GM18909 (cell line): ENCODE data around the gene TSHZ1.
A peak's percentile ranks its signal among the peaks of the same experiment; 100 is the strongest.

ENCODE experiments used
- ATAC-seq: cut with Tn5 transposase; IDR thresholded peaks from one replicate; pipeline ENCODE4 v1.9.1; 2021; ENCODE audit warnings: mild to moderate bottlenecking; ENCODE audit not compliant: unreplicated experiment, poor library complexity

Gene TSHZ1

DNA sequence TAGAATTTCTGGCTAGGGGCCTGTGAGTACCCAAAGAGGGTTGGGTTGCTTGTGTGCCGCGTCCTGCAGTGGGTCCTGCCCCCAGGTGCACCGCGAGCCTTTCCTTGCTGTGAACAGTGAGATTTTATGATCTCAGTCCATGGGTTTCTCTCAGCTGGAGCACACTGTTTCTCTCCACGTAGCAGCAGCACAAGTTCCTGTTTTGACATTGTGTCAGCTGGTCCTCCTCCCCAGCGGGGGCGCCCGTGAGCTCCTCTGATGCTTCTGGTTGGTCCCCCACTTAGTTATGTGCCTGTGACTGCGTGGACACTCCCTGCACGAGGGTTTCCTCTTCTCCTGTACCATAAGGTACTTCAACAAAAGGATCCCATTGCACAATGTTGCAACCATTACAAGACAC lies 29.8 kb downstream of the TSHZ1 start:
- no peak for ATAC-seq

DNA sequence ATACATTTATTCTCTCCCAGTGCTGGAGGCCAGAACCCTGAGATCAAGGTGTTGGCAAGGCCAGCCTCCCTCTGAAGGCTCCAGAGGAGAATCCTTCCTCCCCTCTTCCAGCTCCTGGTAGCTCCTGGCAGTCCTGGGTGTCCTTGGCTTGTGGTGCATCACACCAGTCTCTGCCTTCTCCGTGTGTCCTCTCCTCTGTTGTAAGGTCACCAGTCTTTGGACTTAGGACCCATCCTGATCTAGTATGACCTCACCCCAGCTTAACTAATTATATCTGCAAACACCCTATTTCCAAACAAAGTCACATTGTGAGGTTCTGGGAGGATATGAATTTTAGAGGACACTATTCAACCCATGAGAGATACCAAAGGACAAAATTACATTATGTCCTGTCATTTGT lies 31.1 kb downstream of the TSHZ1 start:
- ATAC-seq, result no peak

DNA sequence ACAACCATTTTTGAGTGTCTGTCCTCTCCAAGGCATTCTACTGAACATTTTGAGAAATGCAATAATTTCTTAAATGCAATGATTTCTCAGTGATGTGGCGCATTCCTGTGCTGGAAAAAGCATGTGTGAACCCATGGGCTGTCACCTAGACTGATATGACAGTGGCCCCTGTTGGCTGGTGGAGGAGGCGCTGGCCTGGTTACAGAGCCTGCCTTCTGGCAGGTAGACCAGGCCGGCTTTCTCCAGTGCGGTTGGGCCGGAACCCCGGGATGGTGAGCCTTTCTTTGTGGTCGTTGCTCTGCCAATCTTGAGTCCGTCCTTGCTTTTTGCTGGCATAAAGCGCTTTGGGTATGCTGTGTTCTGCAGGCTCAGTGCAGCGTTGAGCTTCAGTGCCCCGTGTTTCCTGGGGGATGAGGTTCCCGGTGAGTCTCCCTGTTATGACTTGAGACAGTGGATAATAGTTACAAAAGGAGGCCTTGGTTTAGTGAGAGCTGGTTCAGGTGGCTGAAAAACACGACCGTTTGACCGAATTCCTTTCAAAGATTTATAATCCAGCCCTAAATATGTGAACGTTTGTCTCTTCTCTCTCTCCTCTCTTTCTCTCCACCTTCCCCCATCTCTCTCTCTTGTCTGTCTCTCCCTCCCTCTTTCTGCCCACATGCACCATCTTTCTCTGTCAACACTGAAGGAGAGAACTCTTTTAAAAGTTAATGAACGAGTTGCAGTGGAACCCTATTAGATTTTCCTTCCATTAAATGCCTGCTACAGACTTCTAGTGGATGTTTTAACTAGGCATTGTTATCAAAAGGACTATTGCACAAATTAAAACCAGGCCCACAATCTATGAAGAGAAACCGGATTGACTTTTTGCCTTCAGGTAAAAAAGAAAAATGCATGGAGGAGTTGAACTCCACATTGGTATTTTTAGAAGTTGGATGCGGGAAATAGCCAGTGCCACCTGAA lies 34.0 kb downstream of the TSHZ1 start:
- ATAC-seq, result no peak

DNA sequence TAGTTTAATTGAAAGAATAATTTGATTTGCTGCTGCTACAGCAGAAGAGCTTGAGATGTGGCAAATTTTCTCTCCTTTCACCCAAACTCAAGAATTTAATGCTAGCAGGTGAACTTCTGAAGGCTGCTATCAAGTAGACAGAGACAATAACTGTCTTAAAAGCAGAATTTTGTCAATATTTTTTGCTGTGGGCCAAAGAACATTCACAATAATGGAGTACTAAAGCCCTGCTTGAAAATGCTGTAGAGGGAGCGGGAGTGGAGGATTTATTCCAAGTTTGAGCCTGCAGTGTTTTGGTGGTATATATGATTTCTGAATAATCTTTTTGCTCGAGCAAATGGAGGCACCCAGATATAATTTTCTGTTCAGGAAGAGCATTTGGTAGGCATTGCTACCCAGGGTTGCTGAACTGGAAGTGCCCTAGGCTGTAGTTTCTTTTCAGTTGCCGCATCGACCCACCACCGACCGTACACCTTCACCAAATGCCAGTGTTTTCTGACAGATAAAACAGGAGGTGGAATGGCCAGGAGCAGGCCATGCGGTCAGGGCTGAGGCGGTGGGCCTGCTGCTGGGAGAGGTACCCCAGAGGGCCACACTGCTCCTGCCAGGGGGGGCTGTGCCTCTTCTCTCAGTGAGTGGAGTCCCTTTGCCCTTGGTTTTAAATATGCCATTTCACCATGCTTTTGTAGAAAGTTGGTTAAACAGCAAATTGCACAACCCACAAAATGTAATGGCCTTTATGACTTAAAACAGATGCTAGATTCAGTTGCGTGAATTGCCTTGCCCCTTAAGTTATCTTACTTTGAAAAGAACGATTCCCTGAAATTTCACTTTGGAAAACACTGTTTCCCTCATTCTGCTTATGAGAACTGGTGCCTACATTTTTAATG lies 36.4 kb downstream of the TSHZ1 start:
- ATAC-seq, result no peak

DNA sequence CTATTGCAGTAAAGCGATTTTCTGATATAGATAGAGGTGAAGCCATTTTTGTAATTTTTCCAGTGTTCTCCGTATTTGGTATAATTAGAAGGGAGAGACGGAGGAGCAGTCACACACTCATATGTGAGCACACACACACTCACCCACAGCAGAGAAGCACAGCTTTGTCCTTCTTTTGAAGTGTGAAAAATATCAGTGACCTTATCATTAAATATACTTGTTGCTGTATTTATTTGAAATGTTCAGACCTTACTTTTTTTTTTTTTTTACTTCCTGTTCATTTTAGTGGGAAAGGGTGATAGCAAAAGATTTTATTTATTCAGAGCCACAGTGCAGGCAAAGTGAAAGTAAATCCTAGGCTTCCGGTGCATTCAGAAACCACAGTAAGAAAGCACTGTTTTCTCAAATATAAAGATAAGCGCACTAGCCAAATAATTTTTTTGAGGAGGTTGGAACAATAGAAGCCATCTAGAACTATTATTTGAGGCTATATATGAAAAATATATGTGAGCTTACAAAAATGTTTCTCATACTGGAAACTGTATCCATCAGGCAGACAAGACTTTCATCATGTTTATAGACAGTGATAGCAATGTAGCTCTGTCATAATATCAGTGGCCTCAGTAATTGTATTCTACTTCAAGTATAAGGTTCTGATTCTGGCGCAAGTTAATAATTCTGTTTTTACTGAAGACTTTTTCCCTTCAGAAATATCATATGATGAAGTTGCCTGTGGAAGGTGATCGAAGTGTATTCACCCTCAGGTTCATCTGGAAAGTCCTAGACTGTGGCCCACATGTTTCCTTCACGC lies 37.2 kb downstream of the TSHZ1 start:
- ATAC-seq, result peak; percentile 65

DNA sequence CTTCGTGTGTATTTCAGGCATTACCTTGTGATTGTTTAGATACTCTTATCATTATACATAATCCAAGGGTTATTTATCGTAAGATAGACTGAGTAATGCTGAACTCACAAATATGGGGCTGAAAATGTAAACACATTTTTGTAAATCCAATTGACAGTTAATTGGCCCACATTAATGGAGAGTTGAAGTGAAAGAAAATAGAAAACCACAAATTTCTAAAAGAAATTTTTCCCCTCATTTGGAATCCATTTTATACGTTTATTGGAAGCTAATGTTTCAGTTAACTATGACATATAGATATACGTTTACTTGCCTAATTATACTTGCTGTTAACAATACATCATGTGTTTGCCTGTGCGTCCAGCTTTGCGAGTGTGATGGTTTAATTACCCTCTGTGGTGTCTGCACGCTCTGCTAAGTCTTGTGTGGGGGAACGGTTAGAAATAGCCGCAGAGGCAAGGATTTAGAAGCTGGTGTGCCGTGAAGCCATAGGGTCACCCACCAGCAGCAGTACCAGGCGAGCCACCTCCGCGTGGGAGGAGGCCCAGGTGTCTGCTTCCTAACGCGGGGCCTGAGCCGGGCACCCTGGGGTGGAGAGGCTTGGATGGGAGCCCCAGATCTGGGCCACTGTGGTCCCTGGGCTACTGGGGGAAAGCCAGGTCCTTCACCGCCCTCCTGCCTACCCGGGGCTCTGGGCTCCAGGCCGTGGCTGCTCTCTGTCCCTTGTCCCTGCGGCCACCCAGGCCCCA lies 38.0 kb downstream of the TSHZ1 start:
- no peak for ATAC-seq

DNA sequence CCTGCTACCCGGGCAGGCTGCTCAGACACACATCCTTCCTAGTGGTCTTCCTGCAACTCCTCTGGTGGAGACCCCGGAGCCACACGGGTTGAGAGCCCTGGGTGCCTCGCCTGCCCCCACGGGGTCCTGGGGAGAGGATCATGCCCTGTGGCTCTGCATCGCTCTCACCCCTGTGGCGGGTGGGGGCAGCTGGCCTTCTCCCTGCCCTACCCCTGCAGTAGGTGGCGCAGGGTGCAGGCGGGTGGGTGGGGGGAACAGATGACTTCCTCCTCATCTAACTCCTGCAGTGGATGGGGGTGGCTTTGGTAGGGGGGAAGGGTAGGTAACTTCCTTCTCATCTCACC lies 38.5 kb downstream of the TSHZ1 start:
- ATAC-seq, result no peak

DNA sequence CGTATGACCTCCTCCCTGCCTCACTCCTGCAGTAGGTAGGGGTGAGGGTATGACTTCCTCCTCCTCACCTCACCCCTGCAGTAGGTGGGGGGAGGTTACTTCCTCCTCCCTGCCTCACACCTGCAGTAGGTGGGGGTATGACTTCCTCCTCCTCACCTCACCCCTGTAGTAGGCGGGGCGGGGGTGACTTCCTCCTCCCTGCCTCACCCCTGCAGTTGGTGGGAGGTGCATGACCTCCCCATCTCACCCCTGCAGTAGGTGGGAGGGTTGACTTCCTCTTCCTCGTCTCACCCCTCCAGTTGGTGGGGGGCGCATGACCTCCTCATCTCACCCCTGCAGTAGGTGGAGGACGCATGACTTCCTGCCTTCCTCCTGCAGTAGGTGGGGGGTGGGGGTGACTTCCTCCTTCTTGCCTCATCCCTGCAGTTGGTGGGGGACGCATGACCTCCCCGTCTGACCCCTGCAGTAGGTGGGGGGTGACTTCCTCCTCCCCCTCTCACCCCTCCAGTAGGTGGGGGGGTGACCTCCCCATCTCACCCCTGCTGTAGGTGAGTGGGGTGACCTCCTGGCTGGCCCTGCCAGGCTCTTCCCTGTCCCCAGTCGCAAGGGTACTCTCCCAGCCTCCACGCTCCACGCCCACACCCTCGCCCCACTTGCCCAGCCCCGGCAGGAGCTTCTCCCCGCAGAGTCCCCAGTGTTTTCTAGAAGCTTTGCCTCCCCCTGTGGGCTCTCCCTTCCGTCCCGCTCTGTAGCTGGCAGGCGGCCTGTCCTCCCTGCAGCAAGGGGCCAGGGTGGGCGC lies 39.3 kb downstream of the TSHZ1 start:
- no peak for ATAC-seq

DNA sequence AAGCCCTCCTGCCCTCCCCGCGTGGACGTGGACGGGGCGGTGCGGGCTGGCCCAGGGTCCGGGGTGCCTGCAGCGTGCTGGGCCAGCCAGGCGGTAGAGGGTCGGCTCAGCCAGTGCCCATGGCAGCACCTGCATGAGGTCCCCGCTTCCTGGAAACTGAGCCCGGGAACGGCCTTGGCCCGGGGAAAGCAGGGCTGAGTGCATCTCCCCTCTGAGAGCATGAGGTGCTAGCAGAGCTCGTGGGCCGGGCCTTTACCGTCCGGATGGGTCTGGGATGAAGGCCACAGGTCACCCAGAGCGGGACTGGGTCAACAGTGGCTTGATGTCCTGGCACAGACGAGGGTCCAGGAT lies 39.8 kb downstream of the TSHZ1 start:
- no peak for ATAC-seq

DNA sequence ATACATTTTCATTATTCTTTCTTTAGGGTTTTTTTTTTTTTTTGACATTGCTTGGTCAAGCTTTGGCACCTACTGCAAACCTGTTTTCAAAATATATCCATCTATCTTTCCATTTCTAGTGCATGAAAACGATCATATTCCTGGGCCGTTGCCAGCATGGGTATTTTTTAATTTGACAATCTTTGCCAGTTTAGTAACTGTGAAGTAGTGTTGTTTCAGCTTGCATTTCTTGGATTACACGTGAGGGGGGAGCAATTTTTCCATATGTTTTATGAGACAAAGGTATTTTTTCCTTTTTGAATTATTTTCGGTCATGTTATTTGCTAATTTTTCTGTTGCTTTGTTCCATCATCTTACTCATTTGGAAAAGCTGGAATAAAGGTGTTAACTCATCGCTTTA lies 40.9 kb downstream of the TSHZ1 start:
- ATAC-seq, result no peak

DNA sequence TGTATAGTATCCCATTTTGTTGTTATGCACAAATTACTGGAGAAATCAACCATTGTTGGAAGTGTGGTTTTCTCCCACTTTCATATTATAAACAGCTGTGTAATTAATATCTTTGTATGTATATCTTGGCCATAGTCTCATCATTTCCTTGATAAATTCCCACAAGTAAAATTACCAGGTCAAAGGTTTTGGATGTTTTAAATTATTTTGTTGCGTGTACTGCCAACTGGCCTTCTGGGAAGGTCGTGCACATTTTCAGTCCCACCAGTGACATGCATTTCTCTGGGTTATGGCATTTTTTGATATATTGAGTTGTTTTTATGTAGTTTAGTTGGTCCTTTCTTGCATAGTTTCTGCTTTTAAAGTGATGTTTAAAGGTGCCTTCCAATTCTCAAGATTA lies 41.5 kb downstream of the TSHZ1 start:
- no peak for ATAC-seq

DNA sequence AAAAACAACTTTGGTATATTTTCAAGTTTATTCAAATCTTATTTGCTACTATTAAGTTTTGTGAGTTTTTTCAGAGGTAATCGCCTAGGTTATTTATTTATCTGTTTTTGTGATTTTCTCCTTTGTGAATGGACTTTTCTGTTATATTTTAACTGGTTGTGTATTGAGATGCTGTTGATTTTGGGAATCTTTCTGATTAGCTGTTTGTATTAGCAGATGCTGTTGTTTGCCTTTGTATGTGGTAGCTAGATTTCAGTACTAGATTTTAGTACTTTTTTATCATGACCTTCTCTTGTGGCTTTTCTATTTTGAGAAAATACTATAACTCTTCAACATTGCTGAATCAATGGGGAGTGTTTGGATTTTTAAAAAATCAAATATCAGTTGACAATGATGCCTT lies 42.4 kb downstream of the TSHZ1 start:
- no peak for ATAC-seq

DNA sequence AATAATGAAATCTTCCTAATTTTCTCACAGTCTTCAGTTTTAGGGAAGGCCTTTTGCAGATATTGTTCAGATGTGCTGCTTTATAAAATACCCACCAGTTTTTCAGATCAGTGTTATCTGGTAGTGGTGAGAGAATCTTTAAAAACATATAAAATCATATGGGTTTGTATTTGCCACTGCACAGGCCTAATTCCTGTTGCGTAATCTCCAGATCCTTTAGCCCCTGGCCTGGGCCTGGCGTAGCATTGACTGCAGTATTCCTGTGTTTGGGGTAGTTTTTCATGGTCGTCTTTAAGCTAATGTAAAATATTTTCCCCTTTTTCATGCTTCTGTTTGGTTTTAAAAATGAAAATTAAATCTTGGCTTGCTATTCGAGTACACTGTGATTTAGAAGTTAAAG lies 43.2 kb downstream of the TSHZ1 start:
- ATAC-seq, result no peak

DNA sequence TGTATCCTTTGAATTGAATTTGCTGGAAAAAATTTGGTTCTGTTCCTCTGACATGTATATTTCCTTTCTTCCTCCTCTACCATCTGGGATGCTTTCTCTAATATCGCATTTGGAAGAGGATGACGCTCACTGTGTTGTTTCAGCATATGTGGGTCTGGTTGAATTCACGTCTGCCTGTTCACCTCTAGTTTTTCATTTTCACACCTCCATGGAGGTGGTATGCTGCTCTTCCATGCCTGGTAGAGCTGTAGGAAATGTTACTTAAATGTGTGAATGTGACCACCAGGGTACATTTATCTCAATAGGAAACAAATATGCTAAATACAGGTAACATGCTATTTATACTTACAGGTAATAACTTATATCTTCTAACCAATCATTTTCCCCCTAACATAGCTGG lies 44.5 kb downstream of the TSHZ1 start:
- ATAC-seq, result no peak

DNA sequence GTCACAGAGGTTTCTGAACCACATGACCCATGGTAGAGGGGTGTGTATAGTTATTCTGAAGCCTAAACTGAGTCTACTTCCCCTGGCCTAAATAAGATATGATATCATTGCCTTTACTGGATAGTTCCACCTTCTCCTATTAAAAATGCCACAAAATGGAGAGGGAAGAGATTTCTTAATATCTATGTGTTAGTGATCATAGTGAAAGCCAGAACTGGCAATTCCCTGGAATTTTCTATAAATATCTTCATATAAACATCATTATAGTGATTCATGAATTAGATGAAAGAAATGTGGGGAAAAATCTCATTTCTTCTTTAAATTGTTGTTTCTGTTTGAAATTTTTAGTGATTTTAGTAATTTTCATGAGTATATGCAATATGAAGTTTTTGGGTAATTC lies 45.8 kb downstream of the TSHZ1 start:
- ATAC-seq, result no peak

DNA sequence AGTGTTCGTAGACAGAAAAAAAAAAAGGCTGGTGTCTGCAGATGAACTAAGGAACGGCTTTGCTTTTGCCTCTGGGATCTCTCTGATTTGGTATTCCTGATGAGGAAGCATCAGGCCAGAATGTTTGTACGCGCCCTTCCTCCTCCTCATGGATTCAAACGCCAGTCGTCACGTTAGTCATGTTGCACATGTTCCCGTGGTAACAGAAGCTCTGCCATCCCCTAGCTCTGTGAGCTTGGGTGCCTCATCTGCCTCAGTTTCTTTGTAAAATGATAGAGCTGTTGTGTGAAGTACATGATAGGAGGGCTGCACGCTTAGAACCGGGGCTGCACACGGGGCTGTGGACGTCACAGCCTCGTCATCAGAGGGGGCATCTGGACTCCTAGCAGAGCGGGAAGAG lies 47.0 kb downstream of the TSHZ1 start:
- ATAC-seq, result no peak

DNA sequence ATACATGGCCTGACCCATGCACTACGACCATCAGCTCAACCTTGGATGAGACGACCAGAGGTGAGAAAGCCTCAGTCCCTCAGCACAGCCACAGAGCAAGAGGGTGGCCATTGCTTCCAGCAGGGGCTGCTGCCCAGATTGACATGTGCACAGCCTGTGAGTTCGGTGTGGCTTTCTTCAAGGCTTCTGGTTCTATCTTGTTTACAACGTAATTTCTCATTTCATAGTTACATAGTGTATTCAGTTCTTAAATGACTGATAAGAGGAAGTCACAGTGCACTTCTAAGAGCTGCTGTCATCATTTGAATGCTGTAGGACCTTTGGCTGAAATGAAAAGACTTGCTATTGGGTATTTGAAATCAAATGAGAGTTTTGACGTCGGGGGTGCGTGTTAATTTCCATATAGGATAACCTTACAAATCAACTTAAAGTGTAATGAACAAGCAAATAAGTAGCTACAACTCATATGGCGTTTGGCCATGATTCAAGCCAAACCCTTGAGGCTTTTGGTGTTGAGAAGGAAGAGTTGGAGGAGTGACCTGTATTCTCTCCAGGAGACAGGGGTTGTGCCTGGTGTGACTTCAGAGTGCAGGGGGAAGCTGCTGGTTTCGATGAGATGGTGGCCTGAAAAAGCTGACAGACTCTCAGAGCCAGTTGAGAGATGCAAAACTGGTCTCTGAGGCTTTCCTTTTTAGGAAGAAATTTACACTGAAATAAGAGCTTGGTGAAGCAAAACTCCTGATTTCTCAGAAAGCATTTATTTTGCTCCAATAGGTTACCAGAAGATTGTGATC lies 51.0 kb downstream of the TSHZ1 start:
- peak; percentile 83 for ATAC-seq

DNA sequence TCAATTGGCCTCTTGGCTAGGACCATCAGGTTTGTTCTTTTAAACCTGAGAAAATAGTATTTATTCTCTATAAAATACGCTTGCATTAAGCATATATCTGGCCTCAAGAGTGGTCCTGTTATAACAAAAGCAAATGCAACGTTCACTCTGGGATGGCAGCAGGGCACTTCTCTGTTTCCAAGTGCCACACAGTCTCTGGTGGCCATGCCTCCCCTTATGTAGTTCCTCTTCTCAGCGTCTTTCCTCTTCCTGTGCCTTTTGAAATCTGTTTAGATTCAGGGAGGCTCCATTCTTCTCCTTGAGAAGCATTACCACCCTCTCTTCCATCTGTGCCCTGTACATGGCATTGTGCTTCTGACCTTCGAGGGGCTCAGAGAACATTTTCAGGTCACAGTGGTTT lies 51.9 kb downstream of the TSHZ1 start:
- no peak for ATAC-seq
